Muscle of leg (tissue), 11 donors: Measurements from ENCODE around the gene DISC1. TPM values are rescaled to one million over a fixed set of nuclear protein-coding genes. Genes with fewer than 3 reads are reported as not detected.
"Not testable (repeated sequence)": the region's sequence is repeated elsewhere in the genome, so short reads cannot be mapped to it uniquely, and the experiment has no call there.

Source experiments
- DNase-seq: peaks from one replicate; pipeline ENCODE4 v3.0.0; 2013
- H3K27ac ChIP-seq: one replicate; pipeline ENCODE4 v1.5.1; 2013; ENCODE audit warnings: mild to moderate bottlenecking, low read length, control low read depth
- H3K27me3 ChIP-seq: one replicate; pipeline ENCODE4 v1.6.1; 2013; ENCODE audit warnings: low read length; ENCODE audit not compliant: control insufficient read depth, insufficient read depth
- H3K36me3 ChIP-seq: one replicate; pipeline ENCODE4 v1.6.1; 2013; ENCODE audit warnings: low read length; ENCODE audit not compliant: control insufficient read depth, insufficient read depth
- H3K4me1 ChIP-seq: one replicate; pipeline ENCODE4 v1.6.1; 2013; ENCODE audit warnings: low read length; ENCODE audit not compliant: control insufficient read depth, insufficient read depth
- H3K4me3 ChIP-seq: one replicate; pipeline ENCODE4 v1.5.1; 2013; ENCODE audit warnings: low read length, control low read depth
- H3K9me3 ChIP-seq: replicated peaks from 2 replicates; pipeline ENCODE4 v1.6.1; 2013; ENCODE audit warnings: low read depth, low read length; ENCODE audit not compliant: control insufficient read depth
- WGBS: methylation state at CpG from one replicate; pipeline ENCODE4 v1.1.5; 2013; ENCODE audit warnings: missing lambda C conversion rate; ENCODE audit not compliant: insufficient coverage; 5-methylcytosine and 5-hydroxymethylcytosine counted together
- polyA plus RNA-seq, 8 donors: library from polyadenylated mRNA; unstranded; fragments of 120-200 nt; gene quantifications; one replicate each; pipeline versions ENCODE4 v1.2.1 to v1.2.3, GENCODE V29; 2013; ENCODE audit warnings: inconsistent platforms in 1 of 8, low replicate concordance in 1 of 8; ENCODE audit not compliant: insufficient read length in 8 of 8, insufficient read depth in 1 of 8
- total RNA-seq: library from RNA; stranded (reverse); fragments of 120-200 nt; gene quantifications from one replicate; pipeline ENCODE4 v1.2.4, GENCODE V29; 2013

DISC1 gene
- total and polyA plus RNA-seq, 9 donors = 4.5 to 10.7 (median 7.3) TPM

DNA sequence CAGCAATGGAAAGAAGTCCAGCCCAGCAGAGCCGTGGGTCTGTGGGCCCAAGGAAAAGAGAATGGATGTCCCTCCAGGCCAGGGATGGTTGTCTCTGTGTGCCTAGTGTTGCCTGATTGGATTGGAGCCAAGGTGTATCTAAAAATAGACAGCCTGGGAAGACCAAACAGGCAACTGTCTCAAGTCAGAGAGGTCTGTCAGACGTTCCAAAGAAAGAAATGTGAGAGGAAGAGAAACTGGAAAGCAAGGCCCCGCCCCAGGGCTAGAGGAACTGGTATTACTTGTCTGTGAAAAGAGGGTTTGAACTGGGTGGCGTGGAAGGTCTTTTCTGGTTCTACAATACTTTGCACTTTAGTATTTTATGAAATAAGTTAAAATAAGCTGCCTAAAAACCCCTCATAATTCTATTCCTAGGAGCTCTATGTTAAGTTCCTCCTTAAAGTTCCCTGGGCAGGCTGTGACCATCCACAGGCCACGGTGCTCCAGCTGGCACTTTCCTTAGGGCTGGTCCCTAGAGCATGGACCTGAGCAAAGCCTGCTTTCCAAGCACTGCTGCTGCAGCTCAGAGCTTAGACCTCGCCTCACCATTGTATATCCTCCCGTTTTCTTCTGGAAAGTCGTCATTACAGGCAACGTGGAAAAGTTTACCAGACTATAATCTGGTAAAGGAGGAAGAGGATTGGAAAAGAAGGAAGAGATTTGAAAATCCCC, 151.6 kb downstream of the DISC1 start:
- Histone ChIP-seq H3K4me1 (peaks cover 43% of the 10 kb centered on the region), H3K9me3 (no peaks in the 10 kb centered on the region), H3K27ac (peak overlapping the region; percentile 72), H3K27me3 (no peaks in the 10 kb centered on the region), H3K36me3 (peaks cover 7% of the 10 kb centered on the region), H3K4me3 (no peak overlapping the region)
- 14% methylated on average over 3 of the region's 9 CpGs for WGBS
- DNase-seq = peak; percentile 83

DNA sequence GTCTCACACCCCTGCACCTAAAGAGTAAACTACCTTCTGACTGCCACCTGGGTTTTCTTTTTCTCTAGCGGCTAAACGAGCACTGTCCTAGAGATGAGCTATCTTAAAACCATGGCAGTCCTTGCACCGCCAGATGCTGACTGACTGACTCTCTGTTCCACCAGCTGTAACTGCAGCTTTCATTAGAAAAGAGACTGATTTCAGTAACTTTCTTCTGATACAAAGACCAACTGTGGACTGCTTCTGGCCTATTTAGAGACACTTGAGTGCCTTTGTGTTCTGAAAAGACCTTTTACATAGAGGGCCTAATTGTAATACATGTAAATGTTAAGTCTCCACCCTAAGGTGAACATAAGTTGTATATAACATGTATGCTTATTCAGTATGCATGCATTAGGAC, 152.5 kb downstream of the DISC1 start:
- H3K27me3 ChIP-seq = no peaks in the 10 kb centered on the region
- WGBS = 89% methylated on average over 3 of the region's 3 CpGs
- peak overlapping the region; percentile 21 for H3K27ac ChIP-seq
- peaks cover 43% of the 10 kb centered on the region for H3K4me1 ChIP-seq
- H3K9me3 ChIP-seq = no peaks in the 10 kb centered on the region
- peaks cover 6% of the 10 kb centered on the region for H3K36me3 ChIP-seq
- no peak for DNase-seq
- no peak overlapping the region for H3K4me3 ChIP-seq

DNA sequence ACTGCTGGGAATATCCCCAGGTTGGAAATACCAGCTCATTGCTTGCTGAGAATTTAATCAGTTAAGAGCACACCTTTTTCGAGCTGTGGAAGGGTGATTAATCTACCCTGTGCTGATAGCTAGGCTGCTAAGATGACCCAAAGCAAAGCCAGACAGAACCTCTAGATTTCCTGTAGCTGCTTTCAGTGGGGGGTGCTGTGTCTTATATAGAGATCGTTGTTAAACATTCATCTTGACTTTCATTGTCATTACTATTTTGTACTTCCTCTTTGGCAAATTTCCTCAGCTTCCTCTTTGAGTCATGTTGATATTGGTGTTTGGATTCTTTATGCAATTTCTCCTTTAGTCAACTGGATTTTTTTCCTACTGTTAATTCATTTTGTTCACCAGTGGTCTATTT, 155.3 kb downstream of the DISC1 start:
- DNase-seq = peak; percentile 72
- H3K27me3 ChIP-seq = no peaks in the 10 kb centered on the region
- peak overlapping the region; percentile 29 for H3K27ac ChIP-seq
- peaks cover 30% of the 10 kb centered on the region for H3K4me1 ChIP-seq
- H3K4me3 ChIP-seq = no peak overlapping the region
- H3K9me3 ChIP-seq = no peaks in the 10 kb centered on the region
- no CpG with 5 or more reads among the region's 2 CpGs for WGBS
- peaks cover 4% of the 10 kb centered on the region for H3K36me3 ChIP-seq

GRCh38 chr1:231785073-231785472, 158.5 kb downstream of the DISC1 start:
- H3K4me3 ChIP-seq, H3K27ac ChIP-seq, H3K27me3 ChIP-seq, DNase-seq, H3K4me1 ChIP-seq, H3K9me3 ChIP-seq, H3K36me3 ChIP-seq: not testable (repeated sequence)
- no CpG with 5 or more reads among the region's 2 CpGs for WGBS

GRCh38 chr1:231786126-231786525, 159.5 kb downstream of the DISC1 start:
- WGBS = 80% methylated on average over 1 of the region's 1 CpG
- H3K36me3 ChIP-seq = no peaks in the 10 kb centered on the region
- no peak overlapping the region for H3K27ac ChIP-seq
- H3K9me3 ChIP-seq = no peaks in the 10 kb centered on the region
- H3K4me1 ChIP-seq = peaks cover 6% of the 10 kb centered on the region
- H3K4me3 ChIP-seq = no peak overlapping the region
- no peak for DNase-seq
- no peaks in the 10 kb centered on the region for H3K27me3 ChIP-seq

GRCh38 chr1:231792634-231793033, 166.0 kb downstream of the DISC1 start:
- no CpG with 5 or more reads among the region's 2 CpGs for WGBS
- Histone ChIP-seq H3K4me1 (peaks cover 2% of the 10 kb centered on the region), H3K4me3 (no peak overlapping the region), H3K27me3 (no peaks in the 10 kb centered on the region), H3K27ac (no peak overlapping the region), H3K9me3 (no peaks in the 10 kb centered on the region), H3K36me3 (no peaks in the 10 kb centered on the region)
- DNase-seq = no peak

- no peaks in the 10 kb centered on the region for H3K27me3 ChIP-seq
- H3K4me1 ChIP-seq = peaks cover 2% of the 10 kb centered on the region
Observed at GRCh38 chr1:231793893-231794292, 167.3 kb downstream of the DISC1 start.

DNA sequence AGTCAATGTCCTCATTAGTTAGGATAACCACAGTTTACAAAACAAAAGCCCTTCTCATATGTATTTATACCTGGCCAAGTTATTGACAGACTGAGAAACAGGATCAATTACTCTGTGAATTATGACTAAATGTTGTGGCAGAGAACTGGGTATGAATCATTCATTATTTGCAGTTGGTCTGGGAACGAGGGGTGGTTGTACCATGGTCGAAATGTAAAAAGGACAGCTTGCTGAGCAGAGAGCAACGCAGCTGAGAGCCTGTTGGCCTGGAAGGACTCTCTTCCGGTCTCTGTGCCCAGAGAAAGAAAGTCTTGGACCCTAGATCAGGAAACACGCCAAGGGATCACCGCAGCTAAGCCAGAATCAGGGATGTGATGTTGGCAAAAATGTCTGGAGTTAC, 169.6 kb downstream of the DISC1 start:
- H3K27me3 ChIP-seq = no peaks in the 10 kb centered on the region
- H3K27ac ChIP-seq = no peak overlapping the region
- H3K9me3 ChIP-seq = no peaks in the 10 kb centered on the region
- no peaks in the 10 kb centered on the region for H3K36me3 ChIP-seq
- DNase-seq = peak; percentile 25
- 86% methylated on average over 4 of the region's 6 CpGs for WGBS
- H3K4me3 ChIP-seq = no peak overlapping the region
- H3K4me1 ChIP-seq = peaks cover 2% of the 10 kb centered on the region

More at GRCh38 chr1:231793893-231794292, 167.3 kb downstream of the DISC1 start:
- 81% methylated on average over 5 of the region's 6 CpGs for WGBS
- Histone ChIP-seq H3K9me3 (no peaks in the 10 kb centered on the region), H3K36me3 (no peaks in the 10 kb centered on the region), H3K4me3 (no peak overlapping the region), H3K27ac (no peak overlapping the region)
- no peak for DNase-seq

DNA sequence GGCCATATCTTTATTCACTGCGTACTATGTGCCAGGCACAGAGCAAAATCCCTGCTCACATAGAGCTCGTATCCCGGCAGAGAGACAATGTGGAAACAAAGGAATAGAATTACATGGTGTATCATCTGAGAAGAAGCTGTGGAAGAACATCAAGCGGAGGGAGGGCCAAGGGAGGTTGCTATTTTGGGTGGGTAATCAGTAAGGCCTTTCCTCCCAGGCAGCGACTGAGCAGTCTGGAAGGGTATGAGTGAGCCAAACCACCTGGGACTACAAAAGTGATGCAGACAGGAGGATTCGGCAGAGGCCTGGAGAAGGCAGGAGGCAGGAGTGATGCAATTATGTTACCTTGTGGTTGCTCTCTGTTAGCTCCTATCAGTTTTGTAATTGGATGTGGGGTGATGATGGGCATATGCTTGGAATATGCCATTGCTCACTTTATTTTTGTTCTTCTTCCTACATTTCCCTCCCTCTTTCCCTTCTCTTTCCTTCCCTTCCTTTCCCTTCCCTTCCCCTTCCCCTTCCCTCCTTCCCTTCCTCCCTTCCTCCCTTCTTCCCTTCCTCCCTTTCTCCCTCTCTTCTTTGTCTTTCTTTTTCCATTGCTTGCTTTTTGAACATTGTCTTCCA, 172.9 kb downstream of the DISC1 start:
- H3K27ac ChIP-seq = no peak overlapping the region

GRCh38 chr1:231800108-231800507, 173.5 kb downstream of the DISC1 start:
- peaks cover 2% of the 10 kb centered on the region for H3K4me1 ChIP-seq
- no peaks in the 10 kb centered on the region for H3K36me3 ChIP-seq
- 53% methylated on average over 3 of the region's 5 CpGs for WGBS
- H3K9me3 ChIP-seq = no peaks in the 10 kb centered on the region
- no peak overlapping the region for H3K4me3 ChIP-seq
- DNase-seq = no peak
- H3K27me3 ChIP-seq = no peaks in the 10 kb centered on the region
- no peak overlapping the region for H3K27ac ChIP-seq

More for the DNA sequence above, 172.9 kb downstream of the DISC1 start:
- Histone ChIP-seq H3K27me3 (no peaks in the 10 kb centered on the region), H3K9me3 (no peaks in the 10 kb centered on the region), H3K36me3 (no peaks in the 10 kb centered on the region), H3K4me3 (no peak overlapping the region), H3K4me1 (peaks cover 2% of the 10 kb centered on the region)
- no peak for DNase-seq
- WGBS = 45% methylated on average over 4 of the region's 6 CpGs
